AG08395 (cell line): ENCODE results near the gene C22orf39.
"Not testable (repeated sequence)": the region's sequence is repeated elsewhere in the genome, so short reads cannot be mapped to it uniquely, and the experiment has no call there.

Source experiments
- DNase-seq: peaks from one replicate; pipeline ENCODE4 v3.0.0; 2012; ENCODE audit warnings: mixed read lengths, low spot score

C22orf39 gene

DNA sequence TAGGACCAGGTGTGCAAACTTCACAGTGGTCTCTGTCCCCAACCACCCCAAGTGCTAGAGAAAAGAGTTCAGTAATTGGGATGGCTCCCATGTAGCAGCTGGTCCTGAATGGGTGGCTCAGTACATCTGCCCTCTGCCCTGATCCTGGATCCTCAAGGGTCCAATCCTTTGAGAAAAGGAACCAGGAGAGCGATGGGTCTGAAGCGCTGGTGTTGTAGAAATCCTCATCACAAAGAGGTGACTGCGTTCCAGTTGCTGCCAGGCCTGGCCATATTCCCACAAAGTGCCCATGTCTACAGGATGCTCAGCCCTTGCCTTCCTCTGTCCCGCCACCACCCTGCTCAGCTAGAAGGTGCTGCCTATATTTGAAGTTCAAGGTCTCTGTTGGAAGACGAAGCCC is 6.2 kb upstream of the C22orf39 start:
- no peak for DNase-seq

DNA sequence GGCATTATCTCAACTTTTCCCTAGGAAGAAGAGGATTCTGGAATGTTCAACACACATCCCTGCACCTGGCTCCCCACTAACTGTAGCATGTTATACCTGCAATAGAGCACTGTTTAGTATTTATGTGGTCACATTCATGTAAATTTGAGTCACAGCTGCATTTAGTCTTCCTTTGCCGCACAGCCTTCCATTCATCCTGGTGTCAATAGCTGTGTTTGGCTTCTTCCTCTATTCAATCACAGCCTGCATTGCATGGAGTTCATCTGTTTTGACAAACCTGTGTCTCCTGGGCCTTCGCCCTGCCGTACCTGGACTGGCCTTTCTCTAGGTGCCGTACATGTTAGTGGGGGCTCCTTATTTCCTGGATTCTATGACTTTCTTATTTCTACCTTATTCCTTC is 4.1 kb upstream of the C22orf39 start:
- no peak for DNase-seq

DNA sequence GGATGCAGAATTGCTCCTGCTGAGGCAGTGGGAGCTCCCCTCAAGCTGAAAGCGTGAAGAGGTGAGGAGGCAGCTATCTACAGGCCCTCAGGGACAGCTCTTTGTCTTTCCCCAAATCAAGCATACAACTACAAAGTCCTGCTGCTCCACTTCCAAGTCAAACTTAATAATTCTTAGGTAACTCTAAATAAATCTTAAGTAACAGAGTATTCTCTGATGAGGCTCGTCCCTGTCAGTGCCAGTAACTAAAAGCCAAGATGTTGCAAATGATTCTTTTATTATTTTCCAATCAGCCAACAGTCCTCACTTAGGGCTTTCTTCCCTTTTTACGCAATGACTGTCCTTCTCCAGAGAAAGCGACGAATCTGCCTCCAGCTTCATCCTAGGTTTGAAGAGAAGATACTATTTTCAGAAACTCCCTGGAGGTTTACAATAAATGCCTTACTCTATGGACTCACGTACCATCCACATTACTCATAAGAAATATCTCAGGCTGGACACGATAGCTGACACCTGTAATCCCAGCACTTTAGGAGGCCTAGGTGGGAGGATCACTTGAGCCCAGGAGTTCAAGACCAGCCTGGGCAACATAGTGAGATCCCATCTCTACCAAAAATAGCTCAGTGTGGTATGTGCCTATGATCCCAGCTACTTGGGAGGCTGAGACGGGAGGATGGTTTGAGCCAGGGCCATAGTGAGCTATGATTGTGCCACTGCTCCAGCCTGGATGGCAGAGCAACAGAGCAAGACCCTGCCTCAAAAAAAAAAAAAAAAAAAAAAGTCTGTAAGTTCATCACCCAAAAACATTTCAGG is 3.1 kb upstream of the C22orf39 start:
- DNase-seq: no peak

DNA sequence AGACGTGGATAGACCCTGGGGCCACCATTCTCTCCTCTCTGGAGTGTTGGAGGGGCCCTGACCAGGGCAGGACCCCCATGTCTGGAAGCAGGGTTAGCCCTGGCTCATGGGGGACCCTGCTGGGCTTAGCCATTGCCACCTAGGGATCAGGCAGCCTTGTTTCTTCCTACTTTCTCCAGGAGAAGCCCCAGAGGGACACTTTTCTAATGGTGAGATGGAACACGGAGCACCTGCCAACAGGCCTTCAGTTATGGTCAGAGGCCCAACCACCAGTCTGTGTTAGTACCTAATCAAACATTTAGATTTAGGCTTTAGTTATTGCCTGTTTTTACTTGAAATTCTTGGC is 1.9 kb upstream of the C22orf39 start:
- no peak for DNase-seq

DNA sequence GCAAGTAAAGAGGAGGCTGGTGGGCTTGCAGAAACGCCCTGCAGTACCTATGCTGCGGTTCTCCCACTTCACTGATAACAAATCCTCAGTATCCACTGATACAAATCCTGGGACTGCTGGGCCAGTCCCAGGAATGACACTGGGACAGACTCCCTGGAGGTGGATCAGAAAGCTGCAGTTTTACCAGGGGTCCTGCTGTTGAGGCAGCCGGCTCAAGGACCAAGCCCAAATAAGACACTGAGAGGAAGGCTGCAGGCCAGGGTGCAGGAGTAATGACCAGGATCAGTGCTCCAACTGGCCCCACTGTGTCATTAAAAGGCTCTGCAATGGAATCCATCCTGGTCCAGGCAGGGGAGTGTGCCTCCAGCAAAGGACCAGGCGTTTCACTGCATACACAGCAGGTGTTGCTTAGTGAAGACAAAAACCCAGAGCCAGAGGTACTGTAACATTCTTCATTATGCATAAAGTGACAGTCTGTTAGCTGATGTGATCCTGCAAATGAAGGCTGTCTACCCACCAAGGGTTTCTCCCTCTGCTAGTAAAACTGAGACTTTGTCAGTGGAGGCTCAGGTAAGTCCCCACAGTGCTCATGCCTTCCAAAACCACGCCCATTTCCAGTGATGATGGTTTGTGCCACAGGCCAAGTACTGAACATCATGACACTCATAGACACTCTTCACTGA is 1.4 kb upstream of the C22orf39 start:
- no peak for DNase-seq

DNA sequence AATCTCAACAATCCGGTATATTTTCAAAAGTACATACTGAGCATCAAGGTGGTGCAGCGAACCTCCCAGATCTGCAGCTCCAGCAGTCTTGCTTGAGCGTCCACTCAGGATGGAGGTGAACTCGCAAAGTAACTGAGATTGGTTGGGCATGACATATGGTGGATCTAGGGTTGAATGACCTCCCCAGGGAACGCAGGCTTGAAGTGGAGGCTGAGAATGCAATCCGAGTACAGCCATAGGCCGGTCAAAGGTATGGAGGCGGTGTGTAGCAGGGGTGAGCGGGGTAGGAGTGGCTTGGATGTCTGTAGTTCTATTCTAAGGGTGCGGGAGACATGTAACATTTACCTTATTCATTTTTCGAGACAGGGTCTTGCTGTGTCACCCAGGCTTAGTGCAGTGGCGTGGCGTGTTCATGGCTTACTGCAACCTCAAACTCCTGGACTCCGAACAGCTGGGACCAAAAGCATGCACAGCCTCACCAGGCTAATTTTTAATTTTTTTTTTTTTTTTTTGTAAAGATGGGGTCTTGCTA is 631 bp upstream of the C22orf39 start:
- peak; percentile 71 for DNase-seq

DNA sequence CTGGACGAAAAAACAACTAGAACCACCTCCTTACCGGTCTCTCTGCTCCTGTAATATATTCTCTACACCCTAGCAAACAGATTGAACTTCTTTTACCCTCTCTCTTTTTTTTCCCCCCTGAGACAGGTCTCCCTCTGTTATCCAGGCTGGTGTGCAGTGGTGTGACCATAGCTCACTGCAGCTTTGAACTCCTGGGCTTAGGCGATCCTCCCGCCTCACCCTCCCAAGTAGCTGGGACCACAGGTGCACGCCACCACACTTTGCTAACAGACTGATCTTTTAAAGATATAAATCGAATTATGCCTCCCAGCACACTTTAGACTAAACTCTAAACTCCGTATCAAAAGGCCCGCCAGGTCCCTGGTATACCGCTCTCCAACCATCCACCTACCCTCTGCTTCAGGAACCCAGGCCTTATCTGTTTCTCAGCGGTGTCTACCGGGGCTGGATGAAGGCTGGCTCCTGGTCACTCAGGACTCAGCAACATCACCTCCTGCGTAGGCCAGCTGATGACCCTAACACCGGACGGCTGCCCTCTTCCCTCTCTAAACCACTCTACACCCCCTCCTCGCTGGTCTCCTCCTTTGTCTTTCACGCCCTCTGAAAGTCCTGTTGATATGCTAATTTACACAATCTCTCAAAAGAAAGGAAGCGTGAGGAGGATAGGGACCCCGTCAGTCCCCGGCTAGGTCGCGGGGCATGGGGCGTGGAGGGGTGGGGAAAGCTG is 745 bp downstream of the C22orf39 start:
- no peak for DNase-seq

DNA sequence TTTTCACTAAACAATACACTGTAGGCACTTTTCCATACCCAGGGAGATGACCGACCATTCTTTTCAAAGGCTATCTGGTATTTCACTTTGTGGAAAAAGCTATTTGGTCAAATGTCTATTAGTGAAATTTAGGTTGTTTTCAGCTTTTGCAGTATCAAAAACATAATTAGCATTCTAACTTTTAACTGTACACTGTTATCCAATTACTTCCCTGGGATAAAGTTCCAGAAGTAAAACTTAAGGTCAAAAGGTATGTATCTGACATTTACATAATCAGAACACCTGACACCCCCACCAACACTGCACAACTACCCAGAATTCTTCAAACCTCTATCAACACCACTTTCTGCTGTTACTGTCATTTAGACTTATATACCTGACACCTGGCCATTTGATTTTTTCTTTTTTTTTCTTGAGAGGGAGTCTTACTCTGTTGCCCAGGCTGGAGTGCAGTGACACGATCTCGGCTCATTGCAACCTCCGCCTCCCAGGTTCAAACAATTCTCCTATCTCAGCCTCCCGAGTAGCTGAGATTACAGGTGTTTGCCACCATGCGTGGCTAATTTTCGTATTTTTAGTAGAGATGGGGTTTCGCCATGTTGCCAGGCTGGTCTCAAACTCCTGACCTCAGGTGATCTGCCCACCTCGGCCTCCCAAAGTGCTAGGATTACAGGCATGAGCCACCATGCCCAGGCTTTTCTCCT is 2.1 kb downstream of the C22orf39 start:
- not testable (repeated sequence) for DNase-seq

DNA sequence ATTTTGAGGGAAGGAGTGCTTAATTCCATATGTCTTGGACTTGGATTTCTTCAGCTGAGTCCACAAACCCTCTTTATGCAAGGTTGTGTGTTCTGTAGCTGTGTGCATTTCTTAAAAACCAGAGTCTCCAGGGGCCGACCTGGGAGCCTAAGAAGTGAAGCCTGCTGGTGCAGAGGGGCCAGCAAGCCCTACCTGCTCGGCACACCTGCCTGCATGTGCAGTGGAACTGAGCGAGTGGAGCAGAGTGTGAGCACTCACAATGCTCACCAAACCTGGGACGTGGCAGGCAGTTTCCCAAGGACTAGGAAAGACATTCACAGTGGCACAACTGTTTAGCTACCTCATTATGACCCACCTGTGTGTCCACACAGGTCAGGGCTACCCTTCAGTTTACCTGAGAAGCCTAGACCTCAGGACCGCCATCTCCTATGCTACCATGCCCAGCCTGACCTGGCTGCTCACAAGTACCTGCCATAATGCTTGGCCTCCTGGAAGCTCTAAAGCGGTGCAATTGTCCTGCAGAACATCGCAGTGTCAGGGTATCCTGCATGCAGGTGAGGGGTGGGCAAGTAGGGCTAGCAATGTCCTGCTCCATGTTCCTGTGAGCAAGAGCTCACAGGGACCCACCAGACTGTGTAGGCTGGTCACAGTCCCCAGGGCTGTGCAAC is 3.8 kb downstream of the C22orf39 start:
- no peak for DNase-seq

DNA sequence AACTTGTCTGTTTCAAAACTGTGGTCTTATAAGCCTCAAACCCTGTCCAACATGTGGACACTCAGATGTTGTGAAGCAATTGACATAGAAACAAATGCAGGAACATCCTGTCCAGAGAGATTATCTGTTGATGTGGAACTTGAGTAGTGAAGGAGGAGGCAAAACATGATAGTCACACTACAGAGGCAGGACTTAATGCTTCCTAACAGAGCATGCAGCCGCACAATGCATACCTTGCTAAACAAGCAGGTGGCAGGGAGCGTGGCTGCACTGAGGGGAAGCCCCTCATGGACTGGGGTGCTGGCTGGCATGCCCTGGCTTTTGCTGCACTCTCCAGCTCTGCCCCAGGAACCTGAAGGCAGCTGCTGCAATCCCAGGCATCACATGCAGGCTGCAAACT is 5.3 kb downstream of the C22orf39 start:
- DNase-seq: no peak

DNA sequence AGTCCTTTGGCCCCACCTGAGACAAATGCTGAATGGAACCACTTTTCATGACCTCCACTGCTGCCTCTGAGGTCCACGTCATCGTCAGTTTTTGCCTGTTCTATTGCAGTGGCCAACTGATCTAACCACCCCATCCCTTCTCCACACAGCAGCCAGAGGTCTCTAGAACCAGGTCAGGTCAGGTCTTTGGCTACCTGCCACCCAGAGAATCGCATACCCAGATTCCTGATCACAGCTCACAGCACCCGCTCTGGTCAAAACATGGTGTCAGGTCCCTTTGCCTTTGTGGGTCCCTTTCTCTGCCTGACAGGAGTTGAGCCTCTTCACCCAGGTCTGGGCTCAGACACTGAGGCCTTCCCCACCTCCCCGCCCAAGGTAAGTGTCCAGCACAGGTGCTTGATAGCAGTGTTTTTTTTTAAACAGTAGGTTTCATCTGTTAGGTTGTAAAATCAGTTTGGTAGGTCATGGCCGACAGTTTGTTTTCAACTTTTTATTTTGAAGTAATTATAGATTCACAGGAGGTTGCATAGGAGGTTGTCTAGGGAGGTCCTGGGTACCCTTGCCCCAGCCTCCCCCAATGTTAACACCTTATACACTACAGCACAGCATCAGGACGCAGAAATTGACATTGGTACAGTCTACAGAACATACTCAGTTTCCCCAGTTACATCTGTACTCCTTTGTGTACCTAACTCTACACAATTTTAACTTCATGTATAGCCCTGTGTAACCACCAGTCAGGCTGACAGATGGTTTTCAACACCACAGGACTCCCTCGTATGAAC is 6.9 kb downstream of the C22orf39 start:
- no peak for DNase-seq

DNA sequence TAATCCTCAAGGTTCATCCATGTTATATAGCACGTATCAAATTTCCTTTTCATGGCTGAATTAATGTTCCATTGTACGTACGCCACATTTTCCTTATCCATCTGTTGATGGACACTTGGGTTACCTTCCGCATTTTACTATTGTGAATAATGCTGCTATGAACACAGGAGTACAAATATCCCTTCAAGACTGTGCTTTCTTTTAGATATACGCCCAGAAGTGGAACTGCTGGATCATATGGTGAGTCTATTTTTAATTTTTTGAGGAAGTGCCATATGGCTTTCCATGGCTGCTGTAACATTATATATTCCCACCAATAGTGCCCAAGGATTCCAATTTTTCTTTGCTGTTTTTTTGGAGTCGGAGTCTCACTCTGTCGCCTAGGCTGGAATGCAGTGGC is 9.2 kb downstream of the C22orf39 start:
- DNase-seq: no peak

DNA sequence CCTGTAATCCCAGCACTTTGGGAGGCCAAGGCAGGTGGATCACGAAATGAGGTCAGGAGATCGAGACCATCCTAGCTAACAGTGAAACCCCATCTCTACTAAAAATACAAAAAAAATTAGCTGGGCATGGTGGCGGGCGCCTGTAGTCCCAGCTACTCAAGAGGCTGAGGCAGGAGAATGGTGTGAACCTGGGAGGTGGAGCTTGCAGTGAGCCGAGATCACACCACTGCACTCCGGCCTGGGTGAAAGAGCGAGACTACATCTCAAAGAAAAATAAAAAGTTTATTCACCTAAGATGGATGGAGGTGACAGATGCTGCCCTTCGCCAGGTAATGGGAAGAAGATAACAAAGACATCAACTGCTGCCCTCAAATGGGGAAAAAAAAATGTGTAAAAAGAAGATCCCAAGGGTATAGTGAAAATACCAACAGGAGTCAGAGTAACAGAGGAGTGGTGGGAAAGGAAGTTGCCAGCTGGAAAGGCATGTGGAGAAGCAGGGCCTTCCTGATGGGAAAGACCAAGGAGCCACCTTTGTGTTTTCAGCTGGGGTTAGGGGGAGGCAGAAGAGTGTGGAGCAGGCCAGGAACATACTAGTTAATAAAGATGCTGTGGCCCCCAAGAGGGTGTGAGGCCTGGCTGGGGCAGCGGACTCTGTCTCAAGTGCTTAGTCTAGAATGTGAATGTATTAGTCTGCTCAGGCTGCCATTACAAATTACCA is 10.9 kb downstream of the C22orf39 start:
- not testable (repeated sequence) for DNase-seq

DNA sequence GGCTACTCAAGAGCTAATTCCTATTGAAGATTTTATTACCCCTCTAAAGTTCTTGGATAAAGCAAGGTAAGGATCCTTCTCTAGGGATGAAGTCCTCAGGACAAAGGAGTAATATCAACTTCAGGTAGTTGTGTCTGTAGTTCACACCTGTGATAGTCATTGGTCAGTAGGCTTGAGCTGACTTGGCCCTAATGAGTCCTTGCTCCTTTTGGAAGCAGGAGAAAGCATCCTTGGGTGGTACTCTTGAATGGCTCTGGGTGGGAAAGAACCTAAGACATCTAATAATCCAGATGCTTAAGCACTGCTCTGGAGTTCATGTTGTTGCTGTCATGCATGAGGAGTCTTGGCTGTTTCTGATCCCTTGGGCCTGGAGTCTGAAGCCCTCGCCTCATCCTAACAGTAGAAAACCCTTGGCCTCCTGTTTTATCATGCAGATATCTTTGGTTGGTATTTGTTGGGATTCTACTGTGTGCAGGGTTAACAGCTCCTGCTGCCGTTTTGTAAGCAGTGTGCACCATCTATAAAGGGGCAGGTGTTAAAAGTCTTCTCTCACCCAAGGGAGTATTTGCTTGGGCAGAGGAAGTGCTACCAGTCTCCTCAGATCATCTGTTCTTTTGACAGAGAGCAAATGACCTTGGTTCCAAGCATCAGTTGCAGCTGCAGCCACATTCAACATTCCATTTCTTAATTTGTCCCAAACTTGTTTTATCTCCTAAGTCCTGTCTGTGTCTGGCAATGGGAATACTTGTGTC is 12.5 kb downstream of the C22orf39 start:
- DNase-seq: no peak

DNA sequence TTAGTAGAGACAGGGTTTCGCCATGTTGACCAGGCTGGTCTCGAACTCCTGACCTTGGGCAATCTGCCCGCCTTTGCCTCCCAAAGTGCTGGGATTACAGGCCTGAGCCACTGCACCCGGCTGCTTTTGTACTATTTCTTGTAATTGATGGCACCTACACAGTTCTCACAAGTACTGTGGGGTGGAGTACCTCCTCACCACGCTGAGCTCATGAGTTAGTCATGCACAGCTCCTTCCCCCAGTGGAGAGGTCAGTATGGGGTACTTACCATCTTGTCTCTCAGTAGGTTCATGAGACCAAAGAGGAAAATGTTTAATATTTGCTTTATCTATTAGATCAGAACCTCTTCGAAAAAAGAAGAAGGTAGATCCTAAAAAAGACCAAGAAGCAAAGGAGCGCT is 13.1 kb downstream of the C22orf39 start:
- no peak for DNase-seq

DNA sequence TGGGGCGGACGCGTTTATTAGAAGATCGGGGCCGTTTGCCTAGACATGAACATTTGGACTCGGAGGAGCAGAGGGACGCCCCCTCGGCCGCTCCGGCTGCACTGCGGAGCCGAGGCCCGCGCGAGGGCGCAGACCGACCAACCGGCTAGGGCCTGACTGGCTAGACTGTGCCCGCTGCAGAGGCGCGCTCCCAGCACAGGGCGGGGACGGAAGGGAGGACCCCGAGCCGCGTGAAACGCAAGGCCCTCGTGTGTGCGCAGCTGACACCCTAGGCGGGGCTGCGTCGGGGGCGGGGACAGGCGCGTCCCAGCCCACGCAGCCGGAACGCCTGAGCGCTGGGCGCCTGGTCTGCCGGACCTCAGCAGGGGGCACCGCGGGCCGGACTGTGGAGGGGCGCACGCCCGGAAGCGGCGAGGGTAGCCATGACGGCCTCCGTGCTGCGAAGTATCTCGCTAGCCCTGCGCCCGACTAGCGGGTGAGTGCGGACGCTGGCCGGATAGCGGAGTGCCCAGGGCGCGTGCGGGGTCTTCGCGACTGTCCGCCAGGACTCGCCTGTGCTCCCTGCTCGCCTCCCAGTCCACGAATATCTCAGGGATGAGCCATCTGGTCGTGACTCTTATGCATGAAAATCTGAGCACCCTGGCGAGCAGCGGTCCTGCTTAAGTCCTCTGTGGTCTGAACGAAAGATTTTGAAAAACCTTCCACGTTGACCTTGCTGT is 15.2 kb downstream of the C22orf39 start, which contains the start of gene MRPL40:
TSS of gene MRPL40 (plus strand) at position 413 of the 719 bp plus-strand sequence. CDS start at position 423, 10 bp downstream.
- peak; percentile 97 for DNase-seq

DNA sequence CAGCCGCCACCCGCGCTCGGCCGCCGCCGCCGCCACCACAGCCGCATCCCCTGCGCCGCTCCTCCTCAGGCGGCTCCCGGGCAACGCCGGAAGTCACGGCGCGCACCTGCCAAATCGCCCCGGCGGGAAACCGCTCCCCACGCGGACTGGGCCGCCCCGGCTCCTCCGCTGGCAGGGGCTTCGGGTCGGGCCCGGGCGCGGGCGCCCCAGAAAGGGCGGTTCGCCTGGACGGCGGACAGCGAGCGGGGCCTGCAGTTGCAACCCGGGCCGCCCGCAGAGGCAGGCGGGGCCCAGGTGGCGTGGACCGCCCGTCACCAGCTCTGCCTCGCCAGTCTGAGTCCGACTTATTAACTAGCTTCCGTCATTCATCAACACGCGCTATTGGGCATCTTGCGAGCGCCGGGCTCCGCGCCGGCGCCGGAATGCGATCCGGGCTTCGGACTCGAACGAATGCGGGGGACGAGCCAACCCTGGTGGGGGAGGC is 15.8 kb downstream of the C22orf39 start, which contains the start of gene HIRA:
TSS of gene HIRA (minus strand) at position 85 of the 484 bp plus-strand sequence. CDS start 257 bp downstream, outside the sequence.
- peak; percentile 79 for DNase-seq

DNA sequence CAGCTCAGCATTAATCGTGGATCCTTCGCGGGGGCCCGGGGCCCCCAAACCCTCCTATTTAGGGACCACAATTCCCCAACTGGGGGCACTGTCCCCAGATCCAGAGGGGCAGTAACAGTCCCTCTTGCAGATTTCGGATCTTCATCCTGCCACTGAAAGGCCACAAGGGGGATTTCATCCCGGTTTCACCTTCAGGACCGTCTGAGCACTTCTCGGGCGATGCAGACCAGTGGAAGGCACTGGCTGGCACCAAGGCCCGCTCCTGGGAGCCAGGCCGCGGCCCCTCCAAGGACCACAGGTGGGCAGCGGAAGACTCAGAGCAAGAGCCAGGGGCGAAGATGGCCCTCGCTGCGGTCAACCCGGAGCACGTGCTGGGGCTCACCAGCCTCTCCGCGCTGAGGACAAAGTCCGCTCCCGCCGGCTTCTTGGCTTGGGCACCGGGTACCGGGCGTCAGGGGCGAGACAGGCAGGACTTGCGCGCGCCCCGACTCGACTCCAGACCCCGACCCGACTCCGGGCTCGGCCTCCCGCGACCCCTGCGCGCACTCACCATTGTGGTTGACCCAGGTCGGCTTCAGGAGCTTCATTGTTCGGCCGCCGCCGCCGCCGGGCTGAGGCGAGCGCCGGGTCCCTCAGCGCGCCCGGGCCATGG is 16.5 kb downstream of the C22orf39 start:
- DNase-seq: no peak
